Measurements from ENCODE around the gene UQCRFS1.
"Not testable (repeated sequence)": the region's sequence is repeated elsewhere in the genome, so short reads cannot be mapped to it uniquely, and the experiment has no call there.

Gene UQCRFS1

DNA sequence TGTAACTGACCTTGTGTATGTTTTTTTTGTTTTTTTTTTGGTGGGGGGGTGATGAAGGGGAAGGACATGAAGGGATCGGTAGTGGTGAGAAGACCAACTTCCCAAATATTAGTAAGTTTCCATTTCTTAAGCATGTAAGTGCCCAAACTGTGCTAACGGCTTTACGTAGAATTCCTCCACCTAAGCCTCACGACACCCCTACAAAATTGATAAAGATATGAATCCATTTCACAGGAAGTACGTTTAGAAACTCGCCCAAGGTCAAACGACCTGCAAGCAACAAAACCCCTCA lies 649 bp downstream of the UQCRFS1 start:
- no peak for FAIRE-seq

GRCh38 chr19:29211562-29212355 lies 1.2 kb downstream of the UQCRFS1 start:
- no peak for FAIRE-seq

DNA sequence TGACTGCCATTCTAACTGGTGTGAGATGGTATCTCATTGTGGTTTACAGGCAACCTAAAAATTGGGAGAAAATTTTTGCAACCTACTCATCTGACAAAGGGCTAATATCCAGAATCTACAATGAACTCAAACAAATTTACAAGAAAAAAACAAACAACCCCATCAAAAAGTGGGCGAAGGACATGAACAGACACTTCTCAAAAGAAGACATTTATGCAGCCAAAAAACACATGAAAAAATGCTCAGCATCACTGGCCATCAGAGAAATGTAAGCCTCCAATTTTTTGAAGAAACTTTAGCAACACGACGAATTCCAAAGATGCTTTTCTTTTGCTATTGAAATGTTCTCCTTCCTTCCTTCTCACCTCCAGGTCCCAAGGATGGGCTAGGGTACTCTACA lies 1.9 kb downstream of the UQCRFS1 start:
- not testable (repeated sequence) for FAIRE-seq

- not testable (repeated sequence) for FAIRE-seq
Measured at GRCh38 chr19:29210502-29210901, 2.4 kb downstream of the UQCRFS1 start.

DNA sequence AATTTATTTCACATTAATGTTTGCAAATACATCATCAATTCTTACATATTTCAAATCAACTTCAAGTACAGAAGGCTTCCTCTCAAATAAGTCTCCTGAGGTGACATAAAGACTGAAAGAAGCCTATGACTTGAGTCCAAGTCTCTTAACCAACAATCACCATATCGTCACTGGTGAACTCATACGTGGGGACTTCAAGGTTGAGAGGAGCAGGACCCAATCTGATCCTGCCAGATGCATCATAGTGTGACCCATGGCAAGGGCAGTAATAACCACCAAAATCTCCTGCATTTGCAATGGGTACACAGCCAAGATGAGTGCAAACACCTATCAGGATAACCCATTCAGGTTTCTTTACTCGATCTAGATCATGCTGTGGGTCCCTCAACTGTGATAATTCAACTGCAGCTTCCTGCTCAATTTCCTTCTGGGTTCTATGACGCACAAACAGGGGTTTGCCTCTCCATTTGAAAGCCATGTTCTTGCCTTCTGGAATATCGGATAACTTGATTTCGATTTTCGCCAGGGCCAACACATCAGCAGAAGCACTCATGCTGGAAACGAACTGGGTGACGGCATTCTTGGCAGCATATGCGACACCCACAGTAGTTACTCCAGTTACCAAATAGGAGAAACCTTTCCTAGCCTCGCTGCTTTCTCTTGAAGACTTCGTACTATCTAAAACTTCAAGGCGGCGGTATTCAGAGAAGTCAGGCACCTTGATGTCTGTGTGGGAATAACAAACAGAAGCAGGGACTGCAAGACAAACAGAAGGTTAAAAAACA lies 5.4 kb downstream of the UQCRFS1 start:
- not testable (repeated sequence) for FAIRE-seq

DNA sequence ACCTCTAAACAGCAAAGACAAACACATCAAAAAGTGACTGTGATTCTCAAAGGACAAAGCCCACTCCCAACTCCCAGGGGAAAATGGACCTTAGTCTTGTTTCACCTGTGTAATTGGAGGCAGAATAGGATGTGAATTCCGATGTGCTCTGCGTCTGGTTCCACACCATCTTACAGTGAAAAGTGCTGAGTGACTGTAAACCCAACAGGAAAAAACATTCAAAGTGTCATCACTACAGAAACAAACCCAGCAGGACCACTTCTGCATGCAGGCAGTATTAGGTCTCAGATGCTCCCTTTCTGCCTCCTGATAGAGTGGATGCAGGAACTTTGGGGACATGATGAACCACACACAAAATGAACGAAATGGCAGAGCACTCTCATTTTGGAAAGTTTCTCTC lies 6.5 kb downstream of the UQCRFS1 start:
- no peak for FAIRE-seq

DNA sequence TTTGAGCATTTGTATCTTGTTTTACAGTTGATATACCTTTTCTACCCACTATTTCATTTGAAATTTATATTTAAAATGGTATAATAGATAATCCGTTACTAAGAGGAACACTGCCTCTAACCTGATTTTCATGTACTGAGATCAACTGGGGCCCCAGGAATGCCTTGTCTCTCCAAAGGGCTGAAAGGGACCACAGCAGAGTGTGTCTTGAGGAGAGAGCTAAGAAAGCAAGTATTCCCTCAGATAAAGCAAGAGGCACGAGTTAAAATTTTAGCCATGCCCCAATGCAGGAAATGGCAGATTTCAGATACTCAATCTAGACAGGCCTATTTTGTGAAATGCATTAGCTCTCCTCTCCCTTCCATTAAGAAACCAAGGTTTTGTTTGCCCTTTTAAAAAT lies 10.7 kb downstream of the UQCRFS1 start:
- FAIRE-seq: no peak

- no peak for FAIRE-seq
Measured at GRCh38 chr19:29201855-29202254, 11.1 kb downstream of the UQCRFS1 start.

DNA sequence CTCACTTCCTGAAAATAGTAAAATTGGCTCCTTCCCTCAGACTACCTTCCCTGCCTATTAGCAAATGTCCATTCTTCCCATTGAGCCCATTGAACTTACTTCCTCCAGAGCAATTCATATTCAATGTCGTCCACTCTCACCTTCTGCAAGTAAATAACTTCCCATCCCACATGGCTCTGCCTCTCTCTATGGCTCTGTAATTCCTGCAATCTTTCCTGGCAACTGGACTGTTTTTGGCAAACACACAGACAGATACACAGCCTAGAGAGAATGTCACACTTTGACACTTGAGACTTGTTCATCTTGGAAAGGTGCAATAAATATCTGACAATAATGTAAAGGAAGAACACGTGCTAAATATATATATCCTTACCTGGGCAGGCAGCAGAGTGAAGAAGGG lies 18.3 kb downstream of the UQCRFS1 start:
- no peak for FAIRE-seq

GRCh38 chr19:29193155-29193554 lies 19.8 kb downstream of the UQCRFS1 start:
- FAIRE-seq: no peak

- no peak for FAIRE-seq
Measured at GRCh38 chr19:29191005-29191404, 21.9 kb downstream of the UQCRFS1 start.

DNA sequence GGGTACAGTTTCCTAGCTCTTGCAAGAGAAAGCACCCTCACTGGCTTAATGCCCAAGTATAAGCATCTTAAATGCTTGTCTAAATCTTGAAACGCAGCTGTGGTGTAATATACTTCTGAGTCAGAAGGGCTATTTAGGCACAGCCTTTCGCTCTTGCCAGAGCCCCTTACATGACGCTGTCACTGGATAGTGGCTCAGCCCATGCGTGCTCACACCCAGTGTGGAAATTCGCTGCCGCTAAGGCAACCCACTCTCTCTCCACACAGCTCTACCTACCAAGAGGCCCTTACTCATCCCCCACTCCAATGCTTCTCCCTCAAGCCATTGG lies 24.0 kb downstream of the UQCRFS1 start:
- FAIRE-seq: no peak

GRCh38 chr19:29188289-29189032 lies 24.5 kb downstream of the UQCRFS1 start:
- FAIRE-seq: no peak

DNA sequence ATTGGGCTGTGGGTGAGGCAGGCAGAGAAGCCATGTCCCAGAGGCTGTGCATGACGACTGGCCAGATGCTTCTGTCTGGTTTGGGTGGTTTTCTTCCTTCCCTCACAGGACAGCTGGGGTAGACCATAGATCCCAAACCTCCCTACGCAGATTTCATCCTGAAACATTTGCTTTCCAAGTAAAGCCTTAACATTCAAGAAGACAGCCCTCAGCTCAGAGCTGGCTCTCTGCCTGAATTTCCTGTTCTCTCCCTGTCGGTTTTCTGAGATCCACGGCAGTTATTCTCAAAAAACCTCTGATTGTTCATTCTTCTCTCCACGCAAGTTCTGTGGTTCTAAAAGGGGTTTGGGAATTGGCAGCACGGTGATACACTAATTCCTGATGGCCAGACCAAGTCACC lies 25.3 kb downstream of the UQCRFS1 start:
- FAIRE-seq: no peak

- no peak for FAIRE-seq
Measured at GRCh38 chr19:29185427-29185826, 27.5 kb downstream of the UQCRFS1 start.

DNA sequence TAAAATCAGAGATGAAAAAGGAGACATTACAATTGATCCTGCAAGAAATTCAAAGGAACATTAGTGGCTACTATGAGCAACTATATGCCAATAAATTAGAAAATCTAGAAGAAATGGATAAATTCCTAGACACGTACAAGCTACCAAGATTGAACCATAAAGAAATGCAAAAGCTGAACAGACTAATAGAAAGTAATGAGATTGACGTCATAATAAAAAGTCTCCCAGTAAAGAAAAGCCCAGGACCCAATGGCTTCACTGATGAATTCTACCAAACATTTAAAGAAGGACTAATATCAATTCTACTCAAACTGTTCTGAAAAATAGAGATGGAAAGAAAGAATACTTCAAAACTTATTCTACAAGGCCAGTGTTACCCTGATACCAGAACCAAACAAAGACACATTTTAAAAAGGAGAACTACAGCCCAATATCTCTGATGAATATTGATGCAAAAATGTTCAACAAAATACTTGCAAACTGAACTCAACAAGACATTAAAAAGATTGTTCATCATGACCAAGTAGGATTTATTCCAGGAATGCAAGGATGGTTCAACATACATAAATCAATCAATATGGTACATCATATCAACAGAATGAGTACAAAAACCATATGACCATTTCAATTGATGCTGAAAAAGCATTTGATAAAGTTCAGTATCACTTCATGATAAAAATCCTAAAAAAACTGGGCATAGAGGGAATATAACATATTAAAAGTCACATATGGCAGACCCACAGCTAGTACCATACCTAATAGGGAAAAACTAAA lies 35.8 kb downstream of the UQCRFS1 start:
- FAIRE-seq: no peak

GRCh38 chr19:29173896-29174295 lies 39.1 kb downstream of the UQCRFS1 start:
- FAIRE-seq: no peak

DNA sequence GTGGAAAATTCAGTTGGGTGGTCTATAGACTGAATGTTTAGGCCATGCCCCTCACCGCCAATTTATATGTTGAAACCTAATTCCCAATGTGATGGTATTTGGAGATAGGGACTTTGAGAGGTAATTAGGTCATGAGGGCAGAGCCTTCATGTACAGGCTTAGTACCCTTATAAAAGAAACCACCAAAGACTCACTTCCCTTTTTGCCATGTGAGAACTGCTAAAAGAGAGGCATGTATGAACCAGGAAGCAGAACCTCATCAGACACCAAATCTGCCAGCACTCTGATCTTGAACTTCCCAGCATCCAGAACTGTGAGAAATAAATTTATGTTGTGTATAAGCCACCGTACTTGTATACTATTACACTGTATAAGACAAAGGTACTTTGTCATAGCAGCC lies 40.6 kb downstream of the UQCRFS1 start:
- FAIRE-seq: no peak

DNA sequence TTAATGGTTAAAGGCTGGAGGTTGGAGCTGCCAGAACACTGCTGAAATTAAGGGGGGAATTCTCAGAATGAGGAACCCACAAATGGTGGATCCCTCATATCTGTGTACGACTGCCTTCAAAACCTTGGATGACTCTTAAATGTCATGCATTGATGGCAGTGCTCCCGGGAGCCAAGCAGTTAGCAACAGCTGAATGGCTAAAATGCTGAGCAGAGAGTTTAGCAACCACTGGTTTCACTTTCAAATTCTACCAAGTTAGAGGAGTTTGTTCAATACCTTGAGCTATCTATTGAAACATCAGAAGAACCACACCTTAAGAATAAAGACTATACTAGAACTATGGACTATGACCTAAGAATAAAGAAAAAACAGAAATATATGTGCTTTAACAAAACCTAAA lies 41.4 kb downstream of the UQCRFS1 start:
- no peak for FAIRE-seq

- no peak for FAIRE-seq
Measured at GRCh38 chr19:29170554-29170953, 42.4 kb downstream of the UQCRFS1 start.

DNA sequence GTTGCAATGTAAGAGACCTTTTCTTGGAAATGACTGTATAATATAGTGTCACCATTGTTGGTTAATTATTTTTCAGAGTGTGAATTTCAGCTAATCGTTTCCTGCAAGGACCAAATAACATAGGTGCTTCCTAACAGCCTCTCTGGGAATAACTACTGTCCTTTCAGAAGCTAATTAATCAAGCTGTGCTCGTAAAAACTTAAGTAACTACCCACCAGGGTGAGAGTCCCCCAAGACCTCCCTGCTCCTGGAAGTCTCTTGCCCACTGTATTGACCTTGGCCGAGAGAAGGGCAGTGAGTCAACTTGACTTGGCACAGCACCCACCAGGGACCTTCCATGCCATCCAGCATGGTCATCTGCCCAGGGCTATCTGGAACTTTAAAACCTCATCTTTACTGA lies 50.3 kb downstream of the UQCRFS1 start:
- FAIRE-seq: no peak

- FAIRE-seq: no peak
Measured at GRCh38 chr19:29155683-29156082, 57.3 kb downstream of the UQCRFS1 start.

Data from TTC549 (cell line).